Astrocyte (in vitro differentiated cells and primary cell): ENCODE data around the gene SRI. TPM values are rescaled to one million over a fixed set of nuclear protein-coding genes. Genes with fewer than 3 reads are reported as not detected.
"Not testable (repeated sequence)": the region's sequence is repeated elsewhere in the genome, so short reads cannot be mapped to it uniquely, and the experiment has no call there.

ENCODE experiments used
- DNase-seq: peaks from one replicate; pipeline ENCODE4 v3.0.0-alpha.2; 2010; ENCODE audit warnings: low read depth
- FAIRE-seq: peaks from 2 replicates; lab custom pipeline; 2011; peaks lifted over from hg19 to GRCh38; lab: Jason Lieb, UNC
- H2AFZ ChIP-seq: 2 replicates; pipeline ENCODE4 v1.6.0; 2012; ENCODE audit warnings: low read depth, low read length, inconsistent platforms
- H3K27ac ChIP-seq: 2 replicates; pipeline ENCODE4 v1.5.1; 2011; ENCODE audit warnings: low read depth, low read length, inconsistent platforms
- H3K27me3 ChIP-seq: 2 replicates; pipeline ENCODE4 v1.6.0; 2011; ENCODE audit warnings: low read length, inconsistent platforms; ENCODE audit not compliant: insufficient read depth
- H3K36me3 ChIP-seq: 2 replicates; pipeline ENCODE4 v1.5.1; 2011; ENCODE audit warnings: low read length, inconsistent platforms; ENCODE audit not compliant: insufficient read depth
- H3K4me1 ChIP-seq: 2 replicates; pipeline ENCODE4 v1.5.1; 2011; ENCODE audit warnings: low read length, inconsistent platforms; ENCODE audit not compliant: insufficient read depth
- H3K4me2 ChIP-seq: 2 replicates; pipeline ENCODE4 v1.6.0; 2012; ENCODE audit warnings: low read length, inconsistent platforms
- H3K4me3 ChIP-seq: 2 replicates; pipeline ENCODE4 v1.5.1; 2011; ENCODE audit warnings: low read depth, mild to moderate bottlenecking, low read length, inconsistent platforms; ENCODE audit not compliant: insufficient read depth
- H3K79me2 ChIP-seq: 2 replicates; pipeline ENCODE4 v1.6.0; 2012; ENCODE audit warnings: mild to moderate bottlenecking, low read length, inconsistent platforms; ENCODE audit not compliant: insufficient read depth
- H3K9ac ChIP-seq: 2 replicates; pipeline ENCODE4 v1.6.0; 2012; ENCODE audit warnings: mild to moderate bottlenecking, low read length, inconsistent platforms
- H3K9me3 ChIP-seq: 2 replicates; pipeline ENCODE4 v1.5.1; 2012; ENCODE audit warnings: low read depth, mild to moderate bottlenecking, low read length, inconsistent platforms; ENCODE audit not compliant: insufficient read depth
- H4K20me1 ChIP-seq: 2 replicates; pipeline ENCODE4 v1.6.0; 2012; ENCODE audit warnings: low read length, inconsistent platforms; ENCODE audit not compliant: insufficient read depth
- H3K27ac Mint-ChIP-seq: one replicate; pipeline ENCODE4 v1.8.0; 2021; ENCODE audit warnings: mild to moderate bottlenecking, mixed read lengths; ENCODE audit not compliant: unreplicated experiment
- H3K27me3 Mint-ChIP-seq: one replicate; pipeline ENCODE4 v1.8.0; 2021; ENCODE audit warnings: low read depth, mixed read lengths; ENCODE audit not compliant: unreplicated experiment
- H3K36me3 Mint-ChIP-seq: one replicate; pipeline ENCODE4 v1.8.0; 2021; ENCODE audit warnings: low read depth, mixed read lengths; ENCODE audit not compliant: unreplicated experiment
- H3K4me1 Mint-ChIP-seq: one replicate; pipeline ENCODE4 v1.8.0; 2021; ENCODE audit warnings: low read depth, mixed read lengths; ENCODE audit not compliant: unreplicated experiment
- H3K4me3 Mint-ChIP-seq: one replicate; pipeline ENCODE4 v1.8.0; 2021; ENCODE audit warnings: mild to moderate bottlenecking, moderate library complexity, mixed read lengths; ENCODE audit not compliant: unreplicated experiment
- H3K9me3 Mint-ChIP-seq: one replicate; pipeline ENCODE4 v1.8.0; 2021; ENCODE audit warnings: mild to moderate bottlenecking, mixed read lengths; ENCODE audit not compliant: unreplicated experiment
- CTCF ChIP-seq: IDR thresholded peaks from 2 replicates; pipeline ENCODE4 v1.5.1; 2011; ENCODE audit warnings: low read depth, mild to moderate bottlenecking, inconsistent platforms, low read length, moderate library complexity; ENCODE audit not compliant: insufficient read depth
- EZH2 ChIP-seq: IDR thresholded peaks from 2 replicates; pipeline ENCODE4 v1.6.1; 2012; ENCODE audit warnings: mild to moderate bottlenecking, low read length, inconsistent platforms; ENCODE audit not compliant: insufficient read depth
- total RNA-seq: library from RNA; stranded (reverse); gene quantifications from 2 replicates; pipeline ENCODE4 v1.2.1, GENCODE V29; 2021

Gene SRI
- total RNA-seq, 1 donor from 2014 or later, result 139 TPM

- H3K9me3 ChIP-seq, result no peaks in the 10 kb centered on the region
- H3K9me3 Mint-ChIP-seq, result peaks cover 2% of the 10 kb centered on the region
- no peaks in the 10 kb centered on the region for H3K4me1 ChIP-seq
- no peak overlapping the region for H3K4me3 ChIP-seq
- no peak overlapping the region for H3K4me3 Mint-ChIP-seq
- no peak overlapping the region for H3K27ac ChIP-seq
- H2AFZ ChIP-seq, result no peak overlapping the region
- H3K27me3 ChIP-seq, result no peaks in the 10 kb centered on the region
- H4K20me1 ChIP-seq, result no peaks in the 10 kb centered on the region
- TF ChIP-seq EZH2, result no peak
- no peak for TF ChIP-seq CTCF
- H3K4me2 ChIP-seq, result no peak overlapping the region
- H3K27me3 Mint-ChIP-seq, result no peaks in the 10 kb centered on the region
- no peak overlapping the region for H3K9ac ChIP-seq
- no peaks in the 10 kb centered on the region for H3K79me2 ChIP-seq
- DNase-seq (no peak), FAIRE-seq (no peak)
- no peaks in the 10 kb centered on the region for H3K36me3 Mint-ChIP-seq
- peaks cover 7% of the 10 kb centered on the region for H3K4me1 Mint-ChIP-seq
- no peak overlapping the region for H3K27ac Mint-ChIP-seq
- no peaks in the 10 kb centered on the region for H3K36me3 ChIP-seq
These were observed 49.0 kb upstream of the SRI start for GRCh38 chr7:88268858-88269257.

- no peaks in the 10 kb centered on the region for H3K9me3 ChIP-seq
- no peaks in the 10 kb centered on the region for H3K36me3 ChIP-seq
- DNase-seq (no peak), FAIRE-seq (no peak)
- H2AFZ ChIP-seq, result no peak overlapping the region
- H3K4me2 ChIP-seq, result no peak overlapping the region
- H4K20me1 ChIP-seq, result no peaks in the 10 kb centered on the region
- H3K79me2 ChIP-seq, result no peaks in the 10 kb centered on the region
- no peaks in the 10 kb centered on the region for H3K27me3 ChIP-seq
- H3K4me3 ChIP-seq, result no peak overlapping the region
- H3K4me1 ChIP-seq, result no peaks in the 10 kb centered on the region
- TF ChIP-seq EZH2 (no peak), CTCF (no peak)
- Mint-ChIP-seq H3K9me3 (peaks cover 2% of the 10 kb centered on the region), H3K4me3 (no peak overlapping the region), H3K27ac (no peak overlapping the region), H3K36me3 (no peaks in the 10 kb centered on the region), H3K4me1 (peaks cover 7% of the 10 kb centered on the region), H3K27me3 (no peaks in the 10 kb centered on the region)
- H3K9ac ChIP-seq, result no peak overlapping the region
- H3K27ac ChIP-seq, result no peak overlapping the region
These were observed 48.2 kb upstream of the SRI start for GRCh38 chr7:88268051-88268450.

- H3K27me3 ChIP-seq, result no peaks in the 10 kb centered on the region
- no peak overlapping the region for H3K4me2 ChIP-seq
- no peak overlapping the region for H3K9ac ChIP-seq
- no peak overlapping the region for H3K27ac ChIP-seq
- H3K27ac Mint-ChIP-seq, result no peak overlapping the region
- H3K4me1 ChIP-seq, result no peaks in the 10 kb centered on the region
- H3K9me3 Mint-ChIP-seq, result peaks cover 2% of the 10 kb centered on the region
- TF ChIP-seq CTCF (no peak), EZH2 (no peak)
- DNase-seq (no peak), FAIRE-seq (no peak)
- H3K36me3 ChIP-seq, result no peaks in the 10 kb centered on the region
- H2AFZ ChIP-seq, result no peak overlapping the region
- H3K79me2 ChIP-seq, result no peaks in the 10 kb centered on the region
- H4K20me1 ChIP-seq, result no peaks in the 10 kb centered on the region
- H3K27me3 Mint-ChIP-seq, result no peaks in the 10 kb centered on the region
- H3K36me3 Mint-ChIP-seq, result no peaks in the 10 kb centered on the region
- H3K4me3 ChIP-seq, result no peak overlapping the region
- no peak overlapping the region for H3K4me3 Mint-ChIP-seq
- no peaks in the 10 kb centered on the region for H3K9me3 ChIP-seq
- H3K4me1 Mint-ChIP-seq, result peaks cover 7% of the 10 kb centered on the region
These were observed 47.6 kb upstream of the SRI start for GRCh38 chr7:88267421-88267820.

GRCh38 chr7:88264987-88265386 lies 45.1 kb upstream of the SRI start:
- peak; percentile 66 for DNase-seq
- FAIRE-seq, H3K36me3 Mint-ChIP-seq, H3K9me3 Mint-ChIP-seq, H3K4me3 Mint-ChIP-seq, H3K36me3 ChIP-seq, H4K20me1 ChIP-seq, H3K4me2 ChIP-seq, H3K27me3 ChIP-seq, H3K9ac ChIP-seq, H3K4me3 ChIP-seq, H3K27me3 Mint-ChIP-seq, H3K27ac ChIP-seq, H3K9me3 ChIP-seq, H3K4me1 ChIP-seq, H3K27ac Mint-ChIP-seq, H3K79me2 ChIP-seq, H2AFZ ChIP-seq: not testable (repeated sequence)
- H3K4me1 Mint-ChIP-seq, result peaks cover 11% of the 10 kb centered on the region
